HK-2 (cell line): ENCODE results near the gene ATP5F1D.
"Not testable (repeated sequence)": the region's sequence is repeated elsewhere in the genome, so short reads cannot be mapped to it uniquely, and the experiment has no call there.

Source experiments
- DNase-seq: peaks from one replicate; pipeline ENCODE4 v3.0.0-alpha.2; 2018; ENCODE audit not compliant: unreplicated experiment

ATP5F1D gene

DNA sequence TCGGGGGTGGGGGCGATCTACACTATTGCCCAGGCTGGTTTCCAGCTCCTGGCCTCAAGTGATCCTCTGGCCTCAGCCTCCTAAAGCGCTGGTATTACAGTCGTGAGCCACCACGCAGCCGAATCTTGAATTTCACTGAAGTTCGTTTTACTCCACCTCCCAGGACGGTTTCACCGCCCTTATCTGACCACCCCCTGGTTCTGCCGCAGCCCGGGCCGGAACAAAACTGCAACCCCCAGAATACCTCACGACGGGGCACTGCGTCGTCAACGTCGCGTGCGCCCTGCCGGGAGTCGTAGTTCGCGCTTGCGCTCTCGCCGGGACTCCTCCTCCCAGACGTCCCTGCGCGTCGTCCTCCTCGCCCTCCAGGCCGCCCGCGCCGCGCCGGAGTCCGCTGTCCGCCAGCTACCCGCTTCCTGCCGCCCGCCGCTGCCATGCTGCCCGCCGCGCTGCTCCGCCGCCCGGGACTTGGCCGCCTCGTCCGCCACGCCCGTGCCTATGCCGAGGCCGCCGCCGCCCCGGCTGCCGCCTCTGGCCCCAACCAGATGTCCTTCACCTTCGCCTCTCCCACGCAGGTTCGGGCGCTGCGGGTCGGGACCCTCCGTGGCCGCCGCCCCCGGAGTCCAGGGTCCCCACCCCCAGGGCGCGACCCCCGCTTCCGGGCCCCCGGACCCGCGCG lies at the start of gene ATP5F1D:
ATP5F1D (plus strand) TSS at position 335 of the 679 bp plus-strand sequence; CDS start at position 435, 100 bp downstream.
- DNase-seq: peak; percentile 93

DNA sequence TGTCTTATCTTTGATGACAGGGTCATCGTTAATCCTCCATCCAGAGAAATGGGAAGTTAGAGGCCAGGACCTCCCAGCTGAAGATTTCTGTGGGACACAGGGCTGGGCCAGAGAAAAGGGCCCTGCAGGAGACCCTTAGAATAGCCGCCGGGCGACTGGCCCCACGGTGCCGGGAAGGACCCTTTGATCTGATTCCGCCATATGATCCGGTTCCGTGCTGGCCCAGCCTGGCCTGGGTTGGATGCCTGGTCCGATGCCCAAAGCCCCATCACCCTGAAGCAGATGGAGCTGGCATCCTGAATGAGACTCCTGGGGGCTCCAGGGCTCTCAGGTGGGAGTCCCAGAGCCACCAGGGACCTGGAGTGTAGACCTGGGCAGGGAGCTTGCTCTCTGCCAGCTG lies 42.0 kb upstream of the ATP5F1D start:
- no peak for DNase-seq

DNA sequence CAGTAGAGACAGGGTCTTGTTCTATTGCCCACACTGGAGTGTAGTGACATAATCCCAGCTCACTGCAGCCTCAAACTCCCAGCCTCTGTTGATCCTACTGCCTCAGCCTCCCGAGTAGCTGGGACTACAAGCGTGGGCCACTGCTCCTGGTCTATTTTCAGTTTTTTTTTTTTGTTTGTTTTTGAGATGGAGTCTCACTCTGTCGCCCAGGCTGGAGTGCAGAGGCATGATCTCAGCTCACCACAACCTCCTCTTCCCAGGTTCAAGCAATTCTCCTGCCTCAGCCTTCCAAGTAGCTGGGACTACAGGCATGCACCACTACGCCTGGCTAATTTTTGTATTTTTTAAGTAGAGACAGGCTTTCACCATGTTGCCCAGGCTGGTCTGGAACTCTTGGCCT lies 40.9 kb upstream of the ATP5F1D start:
- not testable (repeated sequence) for DNase-seq

DNA sequence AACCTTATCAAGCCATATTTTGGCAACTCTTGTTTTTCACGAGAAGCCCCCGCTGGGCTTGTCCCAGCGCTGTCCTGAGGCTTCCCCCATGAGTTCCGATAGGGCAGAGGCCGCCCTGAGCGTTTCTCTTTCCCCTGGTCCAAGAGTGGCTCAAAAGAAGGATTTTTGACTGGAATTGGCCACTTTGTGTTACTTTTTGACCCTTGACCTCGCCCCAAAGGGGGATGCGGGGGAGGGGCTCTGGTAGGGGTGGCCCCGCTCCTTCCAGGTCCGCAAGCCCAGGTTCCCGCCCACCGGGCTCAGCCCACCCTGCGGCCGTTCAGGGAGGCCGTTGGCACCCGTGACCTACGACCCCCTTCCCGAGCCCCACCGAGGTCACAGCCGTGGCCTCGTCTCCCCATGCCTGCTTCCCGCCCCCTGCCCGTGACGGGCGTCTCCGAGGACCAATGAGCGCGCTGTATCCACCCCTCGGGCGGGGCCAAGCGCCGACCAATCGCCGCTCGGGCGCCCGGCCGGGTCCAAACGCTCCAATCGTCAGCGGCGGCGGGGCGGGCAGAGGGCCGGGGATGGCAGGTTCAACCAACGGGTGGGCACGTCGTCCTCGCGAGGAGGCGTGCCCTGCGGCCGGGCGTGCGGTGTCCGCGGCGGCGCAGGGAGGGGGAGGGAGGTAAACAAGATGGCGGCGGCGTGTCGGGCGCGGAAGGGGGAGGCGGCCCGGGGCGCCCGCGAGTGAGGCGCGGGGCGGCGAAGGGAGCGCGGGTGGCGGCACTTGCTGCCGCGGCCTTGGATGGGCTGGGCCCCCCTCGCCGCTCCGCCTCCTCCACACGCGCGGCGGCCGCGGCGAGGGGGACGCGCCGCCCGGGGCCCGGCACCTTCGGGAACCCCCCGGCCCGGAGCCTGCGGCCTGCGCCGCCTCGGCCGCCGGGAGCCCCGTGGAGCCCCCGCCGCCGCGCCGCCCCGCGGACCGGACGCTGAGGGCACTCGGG lies 36.1 kb upstream of the ATP5F1D start, which contains the start of gene STK11:
STK11 (plus strand) TSS at position 665 of the 986 bp plus-strand sequence. CDS start 1,136 bp downstream, outside the sequence.
- DNase-seq: peak; percentile 100

DNA sequence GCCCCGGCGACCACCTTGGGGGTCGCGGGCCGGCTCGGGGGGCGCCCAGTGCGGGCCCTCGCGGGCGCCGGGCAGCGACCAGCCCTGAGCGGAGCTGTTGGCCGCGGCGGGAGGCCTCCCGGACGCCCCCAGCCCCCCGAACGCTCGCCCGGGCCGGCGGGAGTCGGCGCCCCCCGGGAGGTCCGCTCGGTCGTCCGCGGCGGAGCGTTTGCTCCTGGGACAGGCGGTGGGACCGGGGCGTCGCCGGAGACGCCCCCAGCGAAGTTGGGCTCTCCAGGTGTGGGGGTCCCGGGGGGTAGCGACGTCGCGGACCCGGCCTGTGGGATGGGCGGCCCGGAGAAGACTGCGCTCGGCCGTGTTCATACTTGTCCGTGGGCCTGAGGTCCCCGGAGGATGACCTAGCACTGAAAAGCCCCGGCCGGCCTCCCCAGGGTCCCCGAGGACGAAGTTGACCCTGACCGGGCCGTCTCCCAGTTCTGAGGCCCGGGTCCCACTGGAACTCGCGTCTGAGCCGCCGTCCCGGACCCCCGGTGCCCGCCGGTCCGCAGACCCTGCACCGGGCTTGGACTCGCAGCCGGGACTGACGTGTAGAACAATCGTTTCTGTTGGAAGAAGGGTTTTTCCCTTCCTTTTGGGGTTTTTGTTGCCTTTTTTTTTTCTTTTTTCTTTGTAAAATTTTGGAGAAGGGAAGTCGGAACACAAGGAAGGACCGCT lies 35.2 kb upstream of the ATP5F1D start:
- no peak for DNase-seq

DNA sequence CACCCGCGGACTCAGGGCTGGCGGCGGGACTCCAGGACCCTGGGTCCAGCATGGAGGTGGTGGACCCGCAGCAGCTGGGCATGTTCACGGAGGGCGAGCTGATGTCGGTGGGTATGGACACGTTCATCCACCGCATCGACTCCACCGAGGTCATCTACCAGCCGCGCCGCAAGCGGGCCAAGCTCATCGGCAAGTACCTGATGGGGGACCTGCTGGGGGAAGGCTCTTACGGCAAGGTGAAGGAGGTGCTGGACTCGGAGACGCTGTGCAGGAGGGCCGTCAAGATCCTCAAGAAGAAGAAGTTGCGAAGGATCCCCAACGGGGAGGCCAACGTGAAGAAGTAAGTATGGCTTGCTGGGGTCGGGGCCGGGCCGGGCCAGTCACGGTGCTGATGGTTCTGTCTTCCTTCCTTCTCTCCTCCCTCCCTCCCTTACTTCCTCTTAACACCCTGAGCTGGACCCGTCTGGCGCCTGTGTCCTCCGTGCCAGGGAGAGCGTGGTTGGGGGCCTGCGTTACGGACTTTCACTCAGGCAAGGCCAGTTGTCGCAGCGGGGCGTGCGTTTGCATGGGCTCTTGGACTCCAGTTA lies 34.6 kb upstream of the ATP5F1D start:
- peak; percentile 55 for DNase-seq

DNA sequence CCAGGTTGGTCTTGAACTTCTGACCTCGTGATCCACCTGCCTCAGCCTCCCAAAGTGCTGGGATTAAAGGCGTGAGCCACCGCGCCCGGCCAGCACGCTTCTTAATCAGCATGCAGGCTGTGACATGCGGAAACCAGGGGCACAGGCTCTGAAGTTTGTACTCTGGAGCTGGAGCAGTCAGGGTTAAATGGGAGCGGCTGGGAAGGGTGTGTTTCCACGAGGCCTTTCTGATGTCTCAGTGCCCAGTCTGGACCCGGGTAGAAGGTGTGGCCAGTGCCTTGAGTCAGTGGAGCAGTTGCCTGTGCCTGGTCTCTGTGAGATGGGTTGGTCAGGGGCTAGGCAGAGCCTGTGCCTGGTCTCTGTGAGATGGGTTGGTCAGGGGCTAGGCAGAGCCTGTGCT lies 32.7 kb upstream of the ATP5F1D start:
- not testable (repeated sequence) for DNase-seq

DNA sequence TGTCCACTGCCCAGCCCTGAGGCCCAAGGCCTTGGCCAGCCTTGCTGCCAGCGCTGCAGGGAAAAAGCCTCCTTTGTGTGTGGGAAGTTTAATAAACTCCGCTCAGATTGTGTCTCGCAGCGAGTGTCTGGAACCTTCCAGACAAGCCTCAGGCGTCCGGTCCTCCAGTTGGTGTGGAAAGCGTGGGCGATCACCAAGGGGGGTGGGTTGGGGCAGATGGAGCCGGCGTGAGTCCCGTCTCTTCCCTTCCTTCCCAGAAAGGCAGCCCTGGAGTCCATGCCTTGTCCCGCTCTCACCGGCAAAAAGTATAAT lies 31.4 kb upstream of the ATP5F1D start:
- no peak for DNase-seq

DNA sequence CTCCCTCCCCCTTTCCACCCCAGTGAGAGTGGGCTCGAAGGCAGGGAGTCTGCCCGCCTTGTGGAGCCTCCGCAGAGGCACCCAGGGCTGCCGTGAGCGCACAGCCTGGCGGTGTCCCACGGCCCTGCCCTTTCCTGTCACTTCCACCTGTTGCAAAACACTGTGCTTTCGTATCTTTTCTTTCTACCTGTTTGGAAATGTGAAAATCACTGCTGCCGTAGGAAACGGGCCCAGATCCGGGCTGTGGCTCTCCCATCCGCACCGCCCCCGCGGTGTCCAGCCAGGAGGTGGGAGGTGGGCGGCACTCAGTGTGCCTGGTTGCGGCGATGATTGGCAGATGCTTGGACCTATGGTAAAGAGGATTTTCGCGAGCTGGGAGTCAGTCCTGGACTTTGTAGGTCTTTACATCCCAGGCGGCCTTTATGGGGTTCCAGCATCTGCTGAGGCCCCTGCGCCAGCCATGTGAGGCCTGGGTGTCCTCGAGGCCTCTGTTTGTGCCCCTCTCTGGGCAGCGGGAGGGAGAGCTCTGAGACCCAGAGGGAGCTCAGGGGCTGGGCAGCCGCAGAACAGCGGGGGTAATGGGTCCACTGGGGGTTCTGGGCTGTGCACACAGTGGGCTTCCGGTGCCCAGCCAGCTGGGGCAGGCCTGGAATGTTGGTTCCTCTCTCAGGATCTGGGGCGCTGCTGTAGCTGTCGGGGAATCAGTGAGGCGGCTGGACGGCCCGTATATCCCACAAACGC lies 29.9 kb upstream of the ATP5F1D start:
- DNase-seq: no peak

DNA sequence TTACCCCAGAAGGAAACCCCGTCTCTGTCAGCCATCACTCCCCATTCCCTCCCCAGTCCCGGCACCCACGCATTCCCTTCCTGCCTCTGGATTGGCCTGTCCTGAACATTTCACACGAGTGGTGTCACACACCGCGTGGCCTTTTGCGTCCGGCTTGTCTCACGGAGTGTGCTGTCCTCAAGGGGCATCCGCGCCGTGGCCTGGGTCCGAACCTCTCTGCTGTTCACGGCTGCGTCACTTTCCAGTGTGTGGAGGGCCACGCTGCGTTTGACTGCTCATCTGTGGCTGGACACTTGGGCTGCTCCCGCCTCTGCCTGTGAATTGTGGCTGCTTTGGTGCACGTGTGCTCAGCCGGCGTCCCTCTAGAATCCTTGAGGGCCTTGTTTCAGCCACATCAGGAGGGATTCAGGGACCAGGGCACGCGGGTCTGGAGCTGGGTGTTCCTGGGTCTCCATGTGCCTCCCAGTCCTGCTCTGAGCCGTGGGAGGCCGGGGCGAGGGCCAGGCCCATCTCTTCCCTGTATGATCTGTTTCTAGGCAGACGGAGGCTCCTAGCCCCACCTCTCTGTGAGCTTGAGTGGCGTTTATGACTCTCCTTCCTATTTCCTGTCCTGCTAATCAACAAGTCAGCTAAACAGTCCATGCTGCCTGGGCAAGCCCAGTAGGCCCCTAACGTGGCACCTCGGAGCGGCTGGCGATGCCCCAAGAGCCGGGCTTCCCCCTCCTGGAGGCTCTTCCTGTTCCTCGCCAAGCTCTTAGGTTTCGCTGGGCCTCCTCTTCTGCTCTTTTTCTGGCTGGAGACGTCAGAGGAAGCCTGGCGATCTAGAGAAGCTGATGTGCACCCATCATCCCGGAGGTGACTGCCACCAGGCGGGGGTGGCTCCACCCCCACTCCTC lies 27.9 kb upstream of the ATP5F1D start:
- DNase-seq: no peak

DNA sequence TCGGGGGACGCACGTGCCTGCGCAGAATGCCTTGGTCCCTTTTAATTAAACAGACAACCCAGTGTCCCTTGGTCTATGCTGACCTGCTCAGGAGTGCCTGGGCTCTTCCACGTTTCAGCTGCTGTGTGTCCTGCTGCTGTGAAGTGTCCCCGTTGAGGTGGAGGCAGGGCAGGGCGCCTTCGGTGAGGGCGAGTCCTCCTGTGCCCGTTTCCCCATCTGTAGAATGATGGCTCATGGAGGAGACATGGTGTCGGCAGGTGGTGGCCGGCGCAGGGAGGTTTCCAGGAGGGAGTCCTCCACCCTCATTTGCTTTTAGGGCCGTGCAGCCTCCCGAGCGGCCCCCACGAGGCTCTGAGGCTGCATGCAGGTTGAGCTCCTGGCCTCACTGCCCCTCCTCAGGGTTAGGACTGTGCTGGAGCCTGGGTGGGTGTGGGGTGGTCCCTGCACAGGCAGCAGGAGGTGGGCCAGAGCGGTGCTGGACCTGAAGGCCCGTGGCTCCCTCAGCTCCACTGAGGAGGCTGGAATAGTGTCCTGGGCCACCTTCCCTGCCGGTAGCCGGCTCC lies 27.2 kb upstream of the ATP5F1D start:
- DNase-seq: no peak

DNA sequence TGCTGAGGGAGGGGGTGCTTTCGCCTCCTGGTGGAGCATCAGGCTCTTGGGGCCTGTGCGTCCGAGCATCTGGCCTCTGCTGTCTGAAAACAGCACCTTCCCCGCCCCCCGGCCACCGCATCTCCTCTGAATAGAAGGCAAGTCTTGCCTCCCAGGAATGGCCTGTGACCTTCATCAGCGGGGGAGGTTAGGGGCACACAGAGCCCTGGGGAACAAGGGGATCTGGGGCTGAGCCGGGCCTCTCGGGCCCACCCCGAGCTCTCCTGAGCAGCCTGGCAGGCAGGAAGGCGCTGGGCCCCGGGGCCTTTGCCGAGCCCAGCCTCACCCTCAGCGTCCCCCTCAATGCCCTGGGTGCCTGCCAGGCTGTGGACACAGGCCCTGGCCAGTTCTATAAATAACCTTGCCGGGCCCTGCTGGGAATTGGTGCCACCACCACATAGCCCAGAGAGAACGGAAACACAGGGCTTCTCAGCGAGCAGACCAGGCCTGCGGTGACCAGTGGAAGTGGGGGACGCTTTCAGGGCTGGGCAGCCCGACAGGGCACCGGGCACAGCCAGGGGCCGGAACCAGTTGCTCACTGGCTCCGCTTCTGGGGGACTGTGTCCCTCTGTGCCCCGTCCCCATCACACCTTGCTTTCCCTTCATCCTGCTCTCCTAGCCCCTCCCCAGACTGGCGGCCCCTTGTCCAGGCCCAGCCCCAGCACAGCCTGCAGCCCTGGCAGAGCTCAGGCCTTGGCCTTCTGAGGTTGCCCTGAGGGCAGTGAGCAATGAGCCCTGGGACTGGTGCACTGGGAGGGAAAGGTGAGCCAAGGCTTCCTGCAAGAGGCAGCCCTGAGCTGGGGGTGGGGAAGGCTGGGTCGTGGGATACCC lies 26.5 kb upstream of the ATP5F1D start:
- DNase-seq: no peak

DNA sequence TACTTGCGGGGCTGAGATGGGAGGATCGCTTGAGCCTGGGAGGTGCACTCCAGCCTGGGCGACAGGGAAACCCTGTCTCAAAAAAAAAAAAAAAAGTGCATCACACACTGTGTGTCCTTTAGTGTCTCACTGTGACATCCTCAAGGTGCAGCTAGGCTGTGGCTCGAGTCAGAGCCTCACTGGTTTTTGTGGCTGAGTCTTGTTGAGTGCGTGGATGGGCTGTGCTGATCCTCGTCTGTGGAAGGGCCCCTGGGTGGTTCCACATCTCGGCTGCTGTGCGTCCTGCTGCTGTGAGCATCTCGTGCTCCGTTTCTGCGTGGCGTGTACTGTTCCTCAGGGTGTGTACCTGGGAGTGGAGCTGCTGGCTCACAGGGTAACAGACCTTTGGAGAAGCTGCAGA lies 24.8 kb upstream of the ATP5F1D start:
- no peak for DNase-seq

DNA sequence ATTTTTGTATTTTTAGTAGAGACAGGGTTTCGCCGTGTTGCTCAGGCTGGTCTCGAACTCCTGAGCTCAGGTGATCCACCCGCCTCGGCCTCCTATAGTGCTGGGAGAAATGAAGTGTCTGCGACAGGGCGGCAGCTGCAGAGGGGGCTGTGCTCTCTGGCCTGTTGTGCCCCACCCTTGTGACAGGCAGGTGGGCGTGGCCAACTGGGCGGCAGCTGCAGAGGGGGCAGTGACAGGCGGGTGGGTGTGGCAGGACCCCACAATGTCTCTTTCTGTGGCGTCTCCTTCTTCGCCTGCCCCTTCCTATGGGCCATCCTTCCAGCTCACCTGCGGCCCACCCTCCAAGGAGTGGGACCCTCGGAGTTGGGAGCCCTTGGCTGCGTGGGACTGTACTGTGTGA lies 24.2 kb upstream of the ATP5F1D start:
- DNase-seq: no peak

DNA sequence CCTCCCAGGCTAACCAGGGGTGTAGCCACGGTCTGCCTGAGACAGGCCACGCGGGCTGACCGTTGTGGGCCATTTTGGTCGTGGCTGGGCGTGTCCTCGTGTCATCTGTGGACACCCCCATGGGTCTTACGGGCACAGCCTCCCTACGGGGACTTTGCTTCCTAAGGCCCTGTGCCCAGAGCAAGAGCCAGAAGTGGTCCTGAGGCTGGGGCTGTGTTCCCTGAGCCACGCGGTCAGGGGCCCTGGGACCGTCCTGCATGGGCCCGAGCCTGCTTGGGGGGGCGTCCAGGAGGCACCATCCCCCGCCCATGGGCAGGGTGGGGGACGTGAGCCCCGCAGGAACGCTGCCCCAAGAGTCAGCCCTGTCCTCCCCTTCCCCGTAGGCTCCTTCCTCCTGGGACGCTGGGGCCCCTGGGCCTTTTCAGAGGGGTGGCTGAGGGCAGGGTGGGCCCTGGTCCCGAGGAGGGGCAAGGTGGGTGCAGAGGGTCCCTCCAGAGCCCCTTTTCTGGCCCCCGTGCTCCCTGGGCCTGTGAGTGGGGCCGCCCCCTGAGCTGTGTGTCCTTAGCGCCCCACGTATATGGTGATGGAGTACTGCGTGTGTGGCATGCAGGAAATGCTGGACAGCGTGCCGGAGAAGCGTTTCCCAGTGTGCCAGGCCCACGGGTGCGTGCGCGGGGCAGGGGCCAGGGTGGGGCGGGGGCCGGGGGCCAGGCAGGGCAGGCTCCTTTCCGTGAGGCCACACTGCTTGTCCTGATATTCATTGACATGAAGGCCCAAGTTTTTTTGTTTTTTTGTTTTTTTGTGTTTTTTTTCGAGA lies 22.6 kb upstream of the ATP5F1D start:
- DNase-seq: no peak

DNA sequence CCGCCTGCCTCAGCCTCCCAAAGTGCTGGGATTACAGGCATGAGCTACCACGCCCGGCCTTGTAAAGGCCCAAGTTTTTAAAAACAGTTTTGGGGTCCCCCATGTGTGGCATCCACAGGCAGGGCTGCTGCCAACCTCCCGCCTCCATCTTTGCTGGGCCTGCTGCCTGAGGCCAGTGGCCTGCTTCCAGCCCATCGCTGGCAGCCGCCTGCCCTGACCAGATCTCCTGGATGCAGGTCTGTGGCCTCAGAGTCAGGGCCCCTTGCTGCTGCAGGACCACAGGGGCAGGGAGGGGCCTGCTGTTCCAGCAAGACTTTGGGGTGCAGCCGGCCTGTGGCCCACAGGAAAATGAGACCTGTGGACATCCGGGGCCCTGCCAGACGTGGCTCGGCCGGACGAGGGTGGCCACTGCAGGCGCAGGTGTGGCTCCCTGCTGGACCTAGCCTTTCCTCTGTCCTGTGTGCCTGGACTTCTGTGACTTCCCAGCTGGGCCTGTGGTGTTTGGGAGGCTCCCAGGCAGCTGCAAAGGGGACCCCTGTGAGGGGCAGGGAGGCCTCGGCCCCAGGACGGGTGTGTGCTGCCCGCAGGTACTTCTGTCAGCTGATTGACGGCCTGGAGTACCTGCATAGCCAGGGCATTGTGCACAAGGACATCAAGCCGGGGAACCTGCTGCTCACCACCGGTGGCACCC lies 21.6 kb upstream of the ATP5F1D start:
- no peak for DNase-seq

DNA sequence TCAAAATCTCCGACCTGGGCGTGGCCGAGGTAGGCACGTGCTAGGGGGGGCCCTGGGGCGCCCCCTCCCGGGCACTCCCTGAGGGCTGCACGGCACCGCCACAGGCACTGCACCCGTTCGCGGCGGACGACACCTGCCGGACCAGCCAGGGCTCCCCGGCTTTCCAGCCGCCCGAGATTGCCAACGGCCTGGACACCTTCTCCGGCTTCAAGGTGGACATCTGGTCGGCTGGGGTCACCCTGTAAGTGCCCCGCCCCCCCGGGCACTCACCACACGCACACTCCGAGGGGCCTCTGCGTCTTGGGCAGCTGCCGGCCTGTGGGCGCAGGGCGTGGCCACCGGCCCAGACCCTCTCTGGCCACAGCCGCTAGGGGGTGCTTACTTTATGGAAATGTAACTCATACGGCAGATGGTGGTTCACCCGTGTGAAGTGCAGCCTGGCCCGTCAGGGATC lies 21.0 kb upstream of the ATP5F1D start:
- DNase-seq: no peak
